GM19351 (cell line): ENCODE results near the gene ELL3.
"Not testable (repeated sequence)": the region's sequence is repeated elsewhere in the genome, so short reads cannot be mapped to it uniquely, and the experiment has no call there.

ENCODE experiments used
- ATAC-seq: cut with Tn5 transposase; IDR thresholded peaks from one replicate; pipeline ENCODE4 v1.9.1; 2021; ENCODE audit warnings: mild to moderate bottlenecking, moderate library complexity; ENCODE audit not compliant: unreplicated experiment

ELL3 gene

GRCh38 chr15:43776718-43777266 lies at the start of gene ELL3:
Gene ELL3, minus strand, starts transcription at chr15:43776966. Its CDS starts 65 bp downstream, at chr15:43776901.
- peak; percentile 32 for ATAC-seq

- ATAC-seq, result no peak
Observed at GRCh38 chr15:43826029-43826507, 49.3 kb upstream of the ELL3 start.

- ATAC-seq, result not testable (repeated sequence)
Observed at GRCh38 chr15:43825305-43825704, 48.5 kb upstream of the ELL3 start.

GRCh38 chr15:43824302-43825246 lies 47.8 kb upstream of the ELL3 start, which contains the start of gene MFAP1:
Gene MFAP1, minus strand, starts transcription at chr15:43824690. Its CDS starts 121 bp downstream, at chr15:43824569.
- ATAC-seq, result peak; percentile 75

- ATAC-seq, result no peak
Observed at GRCh38 chr15:43821505-43821904, 44.7 kb upstream of the ELL3 start.

- not testable (repeated sequence) for ATAC-seq
Observed at GRCh38 chr15:43815064-43815463, 38.3 kb upstream of the ELL3 start.

GRCh38 chr15:43808960-43809678 lies 32.4 kb upstream of the ELL3 start:
- ATAC-seq, result peak; percentile 84

- ATAC-seq, result no peak
Observed at GRCh38 chr15:43808435-43808950, 31.7 kb upstream of the ELL3 start.

- ATAC-seq, result not testable (repeated sequence)
Observed at GRCh38 chr15:43802676-43803075, 25.9 kb upstream of the ELL3 start.

GRCh38 chr15:43800286-43801141 lies 23.7 kb upstream of the ELL3 start, which contains the start of gene HYPK:
Gene HYPK, plus strand, starts transcription at chr15:43800599. Its CDS starts 24 bp downstream, at chr15:43800623.
- peak; percentile 90 for ATAC-seq

- ATAC-seq, result no peak
Observed at GRCh38 chr15:43799945-43800285, 23.1 kb upstream of the ELL3 start, which contains the start of gene SERINC4. Gene SERINC4, minus strand, starts transcription at chr15:43800220. Its CDS starts 234 bp downstream, at chr15:43799986.

- ATAC-seq, result no peak
Observed at GRCh38 chr15:43799209-43799944, 22.6 kb upstream of the ELL3 start.

- ATAC-seq, result no peak
Observed at GRCh38 chr15:43796566-43796965, 19.8 kb upstream of the ELL3 start.

- no peak for ATAC-seq
Observed at GRCh38 chr15:43795997-43796396, 19.2 kb upstream of the ELL3 start.

- no peak for ATAC-seq
Observed at GRCh38 chr15:43795197-43795596, 18.4 kb upstream of the ELL3 start.

GRCh38 chr15:43794269-43795037 lies 17.7 kb upstream of the ELL3 start:
- no peak for ATAC-seq

GRCh38 chr15:43793647-43794046 lies 16.9 kb upstream of the ELL3 start:
- no peak for ATAC-seq

GRCh38 chr15:43792761-43793476 lies 16.2 kb upstream of the ELL3 start:
- no peak for ATAC-seq
